Small intestine (tissue), 7 donors: ENCODE data around the gene DDX4. TPM values are rescaled to one million over a fixed set of nuclear protein-coding genes. Genes with fewer than 3 reads are reported as not detected.

Experiments used
- DNase-seq, 2 donors: peaks; one replicate each; pipeline versions ENCODE4 v3.0.0 to v3.0.0-alpha.2; 2013
- FAIRE-seq: peaks from 2 replicates; lab custom pipeline; 2012; peaks lifted over from hg19 to GRCh38; lab: Jason Lieb, UNC
- H3K27ac ChIP-seq, 3 donors: one replicate each; pipeline ENCODE4 v1.5.1; 2013; ENCODE audit warnings: low read length in 2 of 3, mild to moderate bottlenecking in 2 of 3, control low read depth in 1 of 3, inconsistent platforms in 1 of 3, low read depth in 1 of 3, moderate library complexity in 1 of 3
- H3K27me3 ChIP-seq, 3 donors: one replicate each; pipeline ENCODE4 v1.6.1; 2013; ENCODE audit warnings: low read length in 3 of 3, inconsistent platforms in 1 of 3; ENCODE audit not compliant: control insufficient read depth in 3 of 3, insufficient read depth in 3 of 3
- H3K36me3 ChIP-seq, 3 donors: one replicate each; pipeline ENCODE4 v1.6.1; 2013; ENCODE audit warnings: low read length in 3 of 3, inconsistent platforms in 1 of 3, low read depth in 1 of 3, mild to moderate bottlenecking in 1 of 3, moderate library complexity in 1 of 3; ENCODE audit not compliant: control insufficient read depth in 3 of 3, insufficient read depth in 2 of 3
- H3K4me1 ChIP-seq, 3 donors: one replicate each; pipeline ENCODE4 v1.6.1; 2013; ENCODE audit warnings: low read length in 2 of 3, inconsistent platforms in 1 of 3, low read depth in 1 of 3, mild to moderate bottlenecking in 1 of 3, moderate library complexity in 1 of 3; ENCODE audit not compliant: control insufficient read depth in 3 of 3, insufficient read depth in 2 of 3
- H3K4me3 ChIP-seq, 3 donors: one replicate each; pipeline ENCODE4 v1.5.1; 2013; ENCODE audit warnings: low read length in 3 of 3, control low read depth in 1 of 3, inconsistent platforms in 1 of 3, low read depth in 1 of 3, mild to moderate bottlenecking in 1 of 3, moderate library complexity in 1 of 3
- H3K9me3 ChIP-seq, 2 donors: one replicate each; pipeline ENCODE4 v1.6.1; 2013; ENCODE audit warnings: low read depth in 1 of 2, low read length in 1 of 2; ENCODE audit not compliant: control insufficient read depth in 2 of 2, insufficient read depth in 1 of 2
- whole genome bisulfite sequencing, 3 donors: extraction: QIAGEN DNeasy Blood & Tissue Kit; methylation state at CpG; one replicate each; pipeline ENCODE4 v1.1.7; 2013; 5-methylcytosine and 5-hydroxymethylcytosine counted together
- polyA plus RNA-seq, 4 donors: library from polyadenylated mRNA; stranded (reverse) in 3 of 4; unstranded in 1 of 4; fragments of 200-250 nt in 3 of 4; fragments of 120-200 nt in 1 of 4; gene quantifications; one replicate each; pipeline versions ENCODE4 v1.2.1 to v1.2.3, GENCODE V29; 2013
- donor health status: healthy with polysubstance abuse.
- donor health status: control.
- donor health status: control.
- donor health status: Bipolar disorder and iron deficiency.
- donor health status: healthy.

DDX4 gene
- polyA plus RNA-seq, 4 donors: 0.01 TPM; not detected in 3

GRCh38 chr5:55701462-55702103, 36.3 kb upstream of the DDX4 start:
- H3K9me3 ChIP-seq: peaks cover 0 to 3% of the 10 kb centered on the region in 2 donors
- FAIRE-seq: no peak
- H3K27ac ChIP-seq: peak overlapping the region in 1 of 3 donors; percentile 47
- H3K4me3 ChIP-seq: no peak overlapping the region
- H3K27me3 ChIP-seq: no peaks in the 10 kb centered on the region
- 86 to 89% (median 87%) methylated on average over 3 of the region's 3 CpGs for WGBS, 3 donors
- peaks cover 0 to 13% (median 1%) of the 10 kb centered on the region in 3 donors for H3K36me3 ChIP-seq
- DNase-seq: no peak
- peaks cover 0 to 4% (median 0%) of the 10 kb centered on the region in 3 donors for H3K4me1 ChIP-seq

GRCh38 chr5:55702598-55703345, 35.1 kb upstream of the DDX4 start:
- H3K27me3 ChIP-seq: no peaks in the 10 kb centered on the region
- H3K9me3 ChIP-seq: no peaks in the 10 kb centered on the region
- peaks cover 0 to 14% (median 0%) of the 10 kb centered on the region in 3 donors for H3K36me3 ChIP-seq
- H3K27ac ChIP-seq: no peak overlapping the region
- H3K4me3 ChIP-seq: no peak overlapping the region
- no peak for FAIRE-seq
- peaks cover 0 to 4% (median 0%) of the 10 kb centered on the region in 3 donors for H3K4me1 ChIP-seq
- DNase-seq: no peak
- 36 to 64% (median 57%) methylated on average over 1 of the region's 1 CpG for WGBS, 3 donors

GRCh38 chr5:55706230-55706629, 31.6 kb upstream of the DDX4 start:
- no peak for DNase-seq
- H3K9me3 ChIP-seq: no peaks in the 10 kb centered on the region
- FAIRE-seq: peak; percentile 47

GRCh38 chr5:55708732-55709131, 29.1 kb upstream of the DDX4 start:
- H3K4me1 ChIP-seq: peaks cover 0 to 6% (median 4%) of the 10 kb centered on the region in 3 donors
- H3K36me3 ChIP-seq: peaks cover 0 to 13% (median 0%) of the 10 kb centered on the region in 3 donors
- no peaks in the 10 kb centered on the region for H3K27me3 ChIP-seq
- DNase-seq: no peak
- FAIRE-seq: no peak
- H3K4me3 ChIP-seq: no peak overlapping the region
- H3K27ac ChIP-seq: no peak overlapping the region
- no peaks in the 10 kb centered on the region for H3K9me3 ChIP-seq

More at GRCh38 chr5:55706230-55706629, 31.6 kb upstream of the DDX4 start:
- Histone ChIP-seq H3K27me3 (no peaks in the 10 kb centered on the region), H3K27ac (no peak overlapping the region), H3K4me3 (no peak overlapping the region), H3K4me1 (peaks cover 0 to 3% (median 1%) of the 10 kb centered on the region in 3 donors), H3K36me3 (peaks cover 0 to 18% (median 0%) of the 10 kb centered on the region in 3 donors)

GRCh38 chr5:55711507-55712022, 26.3 kb upstream of the DDX4 start:
- 6 to 13% (median 7%) methylated on average over 18 of the region's 18 CpGs for WGBS, 3 donors
- FAIRE-seq: no peak
- Histone ChIP-seq H3K27me3 (no peaks in the 10 kb centered on the region), H3K9me3 (no peaks in the 10 kb centered on the region), H3K27ac (peak overlapping the region; percentile 8 to 79 (median 55)), H3K4me3 (peak overlapping the region; percentile 72 to 100 (median 84)), H3K4me1 (peaks cover 0 to 6% (median 4%) of the 10 kb centered on the region in 3 donors), H3K36me3 (peaks cover 0 to 10% (median 0%) of the 10 kb centered on the region in 3 donors)
- DNase-seq: no peak

- Histone ChIP-seq H3K27me3 (no peaks in the 10 kb centered on the region), H3K9me3 (peaks cover 0 to 1% of the 10 kb centered on the region in 2 donors), H3K4me3 (peak within 1 kb of the TSS; percentile 72 to 100 (median 84)), H3K36me3 (peaks cover 0 to 10% (median 0%) of the 10 kb centered on the region in 3 donors), H3K4me1 (peaks cover 0 to 6% (median 4%) of the 10 kb centered on the region in 3 donors), H3K27ac (peak within 1 kb of the TSS; percentile 8 to 79 (median 55))
- no peak for FAIRE-seq
- peak; percentile 93 to 98 for DNase-seq
- WGBS, 3 donors: 0% methylated on average over 50 to 55 of the region's 55 CpGs
Measured at GRCh38 chr5:55712023-55712859, 25.6 kb upstream of the DDX4 start, which contains the start of gene SLC38A9. TSS of gene SLC38A9 (minus strand) at chr5:55712324. CDS start at chr5:55697958, 14,366 bp downstream.

GRCh38 chr5:55713871-55714270, 24.0 kb upstream of the DDX4 start:
- FAIRE-seq (no peak), DNase-seq (no peak)
- Histone ChIP-seq H3K4me3 (no peak overlapping the region), H3K27ac (no peak overlapping the region), H3K4me1 (peaks cover 0 to 6% (median 4%) of the 10 kb centered on the region in 3 donors), H3K9me3 (peaks cover 0 to 9% of the 10 kb centered on the region in 2 donors), H3K27me3 (no peaks in the 10 kb centered on the region), H3K36me3 (peaks cover 0 to 3% (median 0%) of the 10 kb centered on the region in 3 donors)
- WGBS, 3 donors: 73 to 88% (median 80%) methylated on average over 3 of the region's 3 CpGs
